ENCODE results near the gene PRAMEF20.

GRCh38 chr1:13430495-13430894 is 20.2 kb downstream of the PRAMEF20 start:
- TF ChIP-seq CTCF (IDR thresholded peaks at IDR 0.05), result no peak
- no peak for TF ChIP-seq EP300 (IDR thresholded peaks at IDR 0.05; ENCODE audit: borderline replicate concordance in 1 of 2, low read depth in 1 of 2, low read length in 1 of 2)
- TF ChIP-seq MAX (IDR thresholded peaks at IDR 0.05; ENCODE audit: low read depth), result no peak
- TF ChIP-seq FOXM1 (IDR thresholded peaks at IDR 0.05; ENCODE audit: low read depth), result no peak
- TF ChIP-seq, protein P1, sequence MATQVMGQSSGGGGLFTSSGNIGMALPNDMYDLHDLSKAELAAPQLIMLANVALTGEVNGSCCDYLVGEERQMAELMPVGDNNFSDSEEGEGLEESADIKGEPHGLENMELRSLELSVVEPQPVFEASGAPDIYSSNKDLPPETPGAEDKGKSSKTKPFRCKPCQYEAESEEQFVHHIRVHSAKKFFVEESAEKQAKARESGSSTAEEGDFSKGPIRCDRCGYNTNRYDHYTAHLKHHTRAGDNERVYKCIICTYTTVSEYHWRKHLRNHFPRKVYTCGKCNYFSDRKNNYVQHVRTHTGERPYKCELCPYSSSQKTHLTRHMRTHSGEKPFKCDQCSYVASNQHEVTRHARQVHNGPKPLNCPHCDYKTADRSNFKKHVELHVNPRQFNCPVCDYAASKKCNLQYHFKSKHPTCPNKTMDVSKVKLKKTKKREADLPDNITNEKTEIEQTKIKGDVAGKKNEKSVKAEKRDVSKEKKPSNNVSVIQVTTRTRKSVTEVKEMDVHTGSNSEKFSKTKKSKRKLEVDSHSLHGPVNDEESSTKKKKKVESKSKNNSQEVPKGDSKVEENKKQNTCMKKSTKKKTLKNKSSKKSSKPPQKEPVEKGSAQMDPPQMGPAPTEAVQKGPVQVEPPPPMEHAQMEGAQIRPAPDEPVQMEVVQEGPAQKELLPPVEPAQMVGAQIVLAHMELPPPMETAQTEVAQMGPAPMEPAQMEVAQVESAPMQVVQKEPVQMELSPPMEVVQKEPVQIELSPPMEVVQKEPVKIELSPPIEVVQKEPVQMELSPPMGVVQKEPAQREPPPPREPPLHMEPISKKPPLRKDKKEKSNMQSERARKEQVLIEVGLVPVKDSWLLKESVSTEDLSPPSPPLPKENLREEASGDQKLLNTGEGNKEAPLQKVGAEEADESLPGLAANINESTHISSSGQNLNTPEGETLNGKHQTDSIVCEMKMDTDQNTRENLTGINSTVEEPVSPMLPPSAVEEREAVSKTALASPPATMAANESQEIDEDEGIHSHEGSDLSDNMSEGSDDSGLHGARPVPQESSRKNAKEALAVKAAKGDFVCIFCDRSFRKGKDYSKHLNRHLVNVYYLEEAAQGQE (IDR thresholded peaks at IDR 0.05; ENCODE audit: low read depth, low read length), result no peak
- TF ChIP-seq EZH2phosphoT487 (IDR thresholded peaks at IDR 0.05; ENCODE audit: borderline replicate concordance, low read depth), result no peak
- TF ChIP-seq, protein P2, sequence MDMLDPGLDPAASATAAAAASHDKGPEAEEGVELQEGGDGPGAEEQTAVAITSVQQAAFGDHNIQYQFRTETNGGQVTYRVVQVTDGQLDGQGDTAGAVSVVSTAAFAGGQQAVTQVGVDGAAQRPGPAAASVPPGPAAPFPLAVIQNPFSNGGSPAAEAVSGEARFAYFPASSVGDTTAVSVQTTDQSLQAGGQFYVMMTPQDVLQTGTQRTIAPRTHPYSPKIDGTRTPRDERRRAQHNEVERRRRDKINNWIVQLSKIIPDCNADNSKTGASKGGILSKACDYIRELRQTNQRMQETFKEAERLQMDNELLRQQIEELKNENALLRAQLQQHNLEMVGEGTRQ (IDR thresholded peaks at IDR 0.05; ENCODE audit: borderline replicate concordance, low read depth, low read length), result no peak
- no peak for TF ChIP-seq POLR2AphosphoS5 (IDR thresholded peaks at IDR 0.05; ENCODE audit: low read depth, low read length)
- TF ChIP-seq RFX5 (IDR thresholded peaks at IDR 0.05; ENCODE audit: low read length), result no peak
- no peak for TF ChIP-seq JUND (IDR thresholded peaks at IDR 0.05)
- TF ChIP-seq NFIC (IDR thresholded peaks at IDR 0.05; ENCODE audit: borderline replicate concordance), result no peak
- no peak for TF ChIP-seq RAD21 (IDR thresholded peaks at IDR 0.05; ENCODE audit: low read length)
- TF ChIP-seq GATA2 (CRISPR knock-in tag; IDR thresholded peaks at IDR 0.05), result no peak

All from SK-N-SH (cell line).